ENCODE data around the gene RANBP3.
A peak's percentile ranks its signal among the peaks of the same experiment; 100 is the strongest.

RANBP3 gene

DNA sequence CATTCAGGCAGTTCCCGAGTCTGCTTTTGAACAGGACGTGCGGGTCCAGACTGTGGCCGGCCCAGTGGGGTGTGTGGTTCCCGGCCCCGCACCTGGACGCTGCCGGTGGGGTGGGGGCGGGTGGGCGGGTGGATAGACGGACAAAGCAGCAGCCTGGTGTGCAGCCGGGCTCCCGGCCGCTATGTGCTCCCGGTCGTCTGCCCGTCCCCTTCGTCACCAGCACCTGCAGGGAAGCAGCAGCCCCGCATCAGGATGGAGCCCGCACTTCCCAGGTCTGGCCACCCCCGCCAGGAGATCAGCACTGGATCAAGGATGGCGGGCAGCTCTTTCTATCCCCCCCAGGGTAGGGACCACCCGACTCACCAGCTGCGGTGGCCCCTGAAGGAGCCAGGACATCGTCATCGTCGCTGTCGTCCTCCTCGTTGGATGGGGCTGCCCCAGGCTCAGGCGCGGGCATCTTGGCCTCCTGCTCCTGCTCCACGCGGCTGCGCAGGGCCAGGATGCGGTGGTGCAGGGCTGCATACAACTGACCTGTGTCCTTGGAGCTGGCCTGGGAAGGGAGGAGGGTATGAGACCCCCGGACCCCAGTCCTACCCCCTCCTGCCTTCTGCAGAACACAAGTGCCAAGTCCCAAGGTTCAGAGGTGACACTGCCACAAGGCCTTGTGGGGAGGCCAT is 60.4 kb downstream of the RANBP3 start:
- no peak for DNase-seq
- intact Hi-C loops (cut with DNase I): no loop called here

GRCh38 chr19:5916181-5916708 is 61.7 kb downstream of the RANBP3 start:
- intact Hi-C loops (cut with DNase I): no loop called here
- DNase-seq: no peak

DNA sequence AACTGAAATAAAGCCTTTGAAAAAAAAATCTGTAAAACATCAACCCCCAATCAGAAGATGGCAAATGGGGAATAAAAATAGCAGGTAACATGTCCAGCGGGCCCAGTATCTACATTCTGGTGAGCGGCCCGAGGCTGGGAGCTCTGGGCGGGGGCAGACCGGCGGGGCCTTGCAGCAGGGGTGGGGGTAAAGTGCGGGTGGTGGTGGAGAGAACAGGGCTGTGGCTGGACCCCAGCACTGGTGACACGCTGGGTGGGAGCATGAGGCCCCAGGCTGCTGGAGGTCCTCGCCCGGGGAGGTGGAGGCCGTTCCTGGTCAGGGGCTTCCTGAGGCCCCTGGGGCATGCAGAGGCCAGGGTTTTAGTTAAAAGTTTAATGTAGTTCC is 62.2 kb downstream of the RANBP3 start:
- no peak for DNase-seq
- intact Hi-C loops (cut with DNase I): no loop called here

DNA sequence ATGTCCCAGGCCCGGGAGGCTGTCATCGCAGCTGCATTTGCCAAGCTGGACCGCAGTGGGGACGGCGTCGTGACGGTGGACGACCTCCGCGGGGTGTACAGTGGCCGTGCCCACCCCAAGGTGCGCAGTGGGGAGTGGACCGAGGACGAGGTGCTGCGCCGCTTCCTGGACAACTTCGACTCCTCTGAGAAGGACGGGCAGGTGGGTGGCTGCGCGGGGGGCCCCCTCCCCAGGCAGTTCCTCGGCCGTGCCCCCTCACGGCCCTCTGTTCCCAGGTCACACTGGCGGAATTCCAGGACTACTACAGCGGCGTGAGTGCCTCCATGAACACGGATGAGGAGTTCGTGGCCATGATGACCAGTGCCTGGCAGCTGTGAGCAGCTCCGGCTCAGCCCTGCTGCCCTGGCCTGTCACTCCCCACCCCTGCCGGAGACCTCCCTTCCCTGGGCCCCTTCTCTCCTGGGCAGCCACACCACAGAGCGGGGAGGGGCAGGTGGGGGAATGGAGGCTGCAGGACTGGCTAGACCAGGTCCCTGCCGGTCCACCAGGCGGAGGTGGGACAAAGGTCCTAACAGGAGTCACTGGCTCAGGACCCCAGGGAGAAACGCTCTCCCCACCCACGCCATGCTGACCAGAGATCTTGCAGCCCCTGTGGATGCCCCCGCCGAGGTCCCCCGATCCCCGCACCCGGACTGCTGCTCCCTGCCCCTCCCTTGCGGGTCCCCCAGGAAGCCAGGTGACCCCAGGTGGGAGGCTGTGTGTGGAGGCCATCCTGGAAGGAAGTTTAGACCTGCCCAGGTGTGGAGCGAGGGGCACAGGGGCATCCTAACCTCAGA is 62.8 kb downstream of the RANBP3 start:
- intact Hi-C loops (cut with DNase I): no loop called here
- no peak for DNase-seq

- no peak for DNase-seq
- intact Hi-C loops (cut with DNase I): no loop called here
These were observed 63.6 kb downstream of the RANBP3 start for GRCh38 chr19:5914358-5914774.

DNA sequence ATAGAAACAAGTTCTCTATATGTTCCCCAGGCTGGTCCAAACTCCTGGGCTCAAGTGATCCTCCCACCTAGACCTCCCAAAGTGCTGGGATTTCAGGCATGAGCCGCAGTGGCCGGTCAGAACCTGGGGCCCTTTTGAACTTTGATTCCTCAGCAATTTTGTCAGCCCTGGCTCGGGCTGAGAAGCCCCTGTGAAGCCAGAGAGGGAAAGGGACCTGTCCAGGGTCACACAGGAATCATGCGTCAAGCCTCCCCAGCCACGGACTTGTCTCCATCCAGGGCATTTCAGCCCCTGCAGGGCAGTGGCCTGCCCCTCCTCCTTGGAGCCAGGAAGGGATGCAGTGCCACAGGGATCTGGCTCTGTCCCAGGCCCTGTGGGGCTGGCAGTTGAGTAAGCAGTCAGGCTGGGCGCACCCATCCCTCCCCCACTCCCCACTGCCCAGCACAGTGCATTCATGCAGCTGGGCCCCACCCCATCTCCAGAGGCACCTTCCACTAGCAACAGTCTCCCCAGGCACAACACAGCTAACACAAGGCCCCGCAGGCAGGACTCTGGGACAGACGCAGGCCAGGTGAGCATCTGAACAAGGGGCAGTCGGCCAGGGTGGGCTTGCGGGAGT is 64.1 kb downstream of the RANBP3 start, which contains the start of gene CAPS:
Gene CAPS (plus strand): TSS at position 516 of the 619 bp plus-strand sequence. CDS start 153 bp downstream, outside the sequence.
- intact Hi-C loops (cut with DNase I): no loop called here
- peak in 23 of 42 donors; percentile 6 to 62 (median 36) for DNase-seq

- no peak for DNase-seq
- intact Hi-C loops (cut with DNase I): no loop called here
These were observed 66.6 kb downstream of the RANBP3 start for GRCh38 chr19:5911366-5911765.

DNA sequence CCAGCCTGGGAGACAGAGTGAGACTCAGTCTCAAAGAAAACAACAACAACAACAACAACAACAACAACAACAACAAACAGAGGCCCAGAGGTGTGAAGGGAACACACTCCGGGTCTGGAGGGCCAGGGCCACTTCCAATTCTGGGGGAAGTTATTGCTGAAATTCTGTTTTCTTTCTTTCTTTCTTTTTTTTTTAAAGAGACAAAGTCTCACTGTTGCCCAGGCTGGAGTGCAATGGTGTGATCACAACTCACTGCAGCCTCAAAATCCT is 67.4 kb downstream of the RANBP3 start:
- DNase-seq: no peak
- intact Hi-C loops (cut with DNase I): no loop called here

GRCh38 chr19:5908773-5909442 is 69.0 kb downstream of the RANBP3 start:
- intact Hi-C loops (cut with DNase I): no loop called here
- DNase-seq: no peak

DNA sequence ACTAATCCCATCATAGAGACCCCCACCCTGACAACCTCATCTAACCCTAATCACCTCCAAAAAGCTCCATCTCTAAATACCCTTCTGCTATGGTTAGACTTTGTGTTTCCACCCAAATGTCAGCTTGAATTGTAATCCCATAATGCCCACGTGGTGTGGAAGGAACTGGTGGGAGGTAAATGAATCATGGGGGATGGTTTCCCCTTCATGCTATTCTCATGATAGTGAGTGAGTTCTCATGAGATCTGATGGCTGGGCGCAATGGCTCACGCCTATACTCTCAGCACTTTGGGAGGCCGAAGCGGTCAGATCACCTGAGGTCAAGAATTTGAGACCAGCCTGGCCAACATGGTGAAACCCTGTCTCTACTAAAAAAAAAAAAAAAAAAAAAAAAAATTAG is 70.7 kb downstream of the RANBP3 start:
- intact Hi-C loops (cut with DNase I): no loop called here
- peak in 16 of 42 donors; percentile 16 to 66 (median 42) for DNase-seq

- no peak for DNase-seq
- intact Hi-C loops (cut with DNase I): no loop called here
These were observed 72.7 kb downstream of the RANBP3 start for GRCh38 chr19:5905114-5905778.

GRCh38 chr19:5904352-5905113 is 73.4 kb downstream of the RANBP3 start, which contains the start of gene VMAC:
TSS of gene VMAC (plus strand) at chr19:5904872. CDS start at chr19:5904891, 19 bp downstream.
- DNase-seq: peak; percentile 95 to 100 (median 99)
- intact Hi-C loops (cut with DNase I): loop anchor here (5.0 kb wide), 1 partner anchor 73 kb away; the partner anchor contains the start of gene RANBP3

DNA sequence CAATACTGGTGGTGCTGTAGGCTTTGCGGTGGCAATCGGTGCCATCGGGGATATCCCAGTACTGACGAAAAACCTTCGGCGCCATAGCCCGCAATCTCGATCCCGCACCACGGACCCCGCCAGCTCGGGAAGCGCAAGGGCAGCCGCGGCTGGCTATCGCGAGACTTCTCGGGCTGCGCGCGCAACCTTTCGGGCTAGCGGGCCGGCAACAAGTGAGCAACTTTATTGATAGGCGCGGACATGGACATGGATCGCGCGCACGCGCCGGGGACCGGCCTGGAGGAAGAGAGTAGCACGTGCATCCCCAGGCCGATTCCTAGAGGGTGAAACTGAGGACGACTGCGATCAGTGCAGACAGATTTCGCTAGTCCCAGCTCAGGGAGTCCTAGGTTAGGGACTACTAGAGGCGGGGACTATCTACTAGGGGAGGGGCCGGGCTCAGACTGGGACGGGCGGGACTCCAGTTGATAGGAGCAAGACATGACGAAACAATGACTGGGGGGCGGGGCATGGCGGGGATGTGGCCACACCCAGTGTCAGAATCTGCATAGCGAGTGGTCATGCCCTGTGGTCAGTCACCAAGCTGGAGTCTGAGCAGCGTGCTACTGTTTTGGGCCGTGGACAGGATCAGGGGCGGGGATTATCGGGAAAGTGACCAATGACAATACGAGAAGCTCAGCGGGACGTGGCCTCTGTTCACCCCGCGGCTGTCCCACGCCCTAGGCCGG is 74.2 kb downstream of the RANBP3 start, which contains the start of gene NDUFA11:
Gene NDUFA11 (minus strand): TSS at position 167 of the 728 bp plus-strand sequence. CDS start 82 bp downstream, at position 85.
- intact Hi-C loops (cut with DNase I): loop anchor here (2.0 to 5.0 kb wide), 2 partner anchors 74 to 113 kb away; partner anchors contain the start of genes DUS3L and RANBP3
- DNase-seq: peak; percentile 89 to 99 (median 95)

GRCh38 chr19:5903056-5903623 is 74.8 kb downstream of the RANBP3 start:
- intact Hi-C loops (cut with DNase I): loop anchor here (2.0 to 5.0 kb wide), 2 partner anchors 74 to 112 kb away; partner anchors contain the start of genes DUS3L and RANBP3
- DNase-seq: peak in 2 of 42 donors; percentile 2 to 14

DNA sequence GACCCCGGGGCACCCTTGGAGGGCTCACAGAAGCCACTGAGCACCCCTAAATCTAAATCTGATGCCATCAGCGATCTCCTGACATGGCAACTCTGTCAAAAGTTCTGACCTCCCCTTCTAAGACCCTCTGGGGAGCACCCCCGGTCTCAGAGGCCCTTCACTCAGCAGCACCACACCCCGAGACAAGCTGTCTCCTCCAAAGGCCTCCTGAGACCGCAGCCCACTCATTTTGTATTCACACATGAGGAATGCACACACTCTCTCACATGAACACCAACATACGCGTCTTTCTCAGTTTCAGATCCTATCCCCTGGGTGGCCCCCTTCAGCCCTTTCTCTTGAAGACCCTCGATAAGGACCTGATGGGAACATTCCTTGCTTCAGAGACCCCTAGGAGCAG is 77.0 kb downstream of the RANBP3 start:
- intact Hi-C loops (cut with DNase I): loop anchor here (5.0 kb wide), 1 partner anchor 76 kb away; the partner anchor contains the start of gene RANBP3

GRCh38 chr19:5899728-5900526 is 78.0 kb downstream of the RANBP3 start:
- intact Hi-C loops (cut with DNase I): loop anchor here (5.0 kb wide), 1 partner anchor 77 kb away; the partner anchor contains the start of gene RANBP3
- DNase-seq: no peak

More for the DNA sequence above, 77.0 kb downstream of the RANBP3 start:
- DNase-seq: no peak

Data from head of caudate nucleus (tissue), 42 donors.